Activated naive CD8-positive, alpha-beta T cell treated with anti-CD3 and anti-CD28 coated beads, Interleukin-2, amount 50 U/mL, for 24 hours (primary cell): ENCODE measurements around the gene LGR6.

ENCODE experiments used
- ATAC-seq: fragments of 150-1000 bp; cut with Tn5 transposase; one replicate; pipeline ENCODE4 v1.10.0; 2021
- DNase-seq: peaks from one replicate; pipeline ENCODE4 v3.0.0; 2021
- H3K27ac Mint-ChIP-seq: one replicate; pipeline ENCODE4 v1.8.0; 2021; ENCODE audit warnings: mild to moderate bottlenecking, mixed read lengths
- H3K27me3 Mint-ChIP-seq: one replicate; pipeline ENCODE4 v1.8.0; 2021; ENCODE audit warnings: mixed read lengths
- H3K36me3 Mint-ChIP-seq: one replicate; pipeline ENCODE4 v1.8.0; 2021; ENCODE audit warnings: low read depth, mixed read lengths
- H3K4me1 Mint-ChIP-seq: one replicate; pipeline ENCODE4 v1.8.0; 2021; ENCODE audit warnings: mixed read lengths
- H3K4me3 Mint-ChIP-seq: one replicate; pipeline ENCODE4 v1.8.0; 2021; ENCODE audit warnings: mild to moderate bottlenecking, moderate library complexity, mixed read lengths
- H3K9me3 Mint-ChIP-seq: one replicate; pipeline ENCODE4 v1.8.0; 2021; ENCODE audit warnings: mixed read lengths

The LGR6 gene

DNA sequence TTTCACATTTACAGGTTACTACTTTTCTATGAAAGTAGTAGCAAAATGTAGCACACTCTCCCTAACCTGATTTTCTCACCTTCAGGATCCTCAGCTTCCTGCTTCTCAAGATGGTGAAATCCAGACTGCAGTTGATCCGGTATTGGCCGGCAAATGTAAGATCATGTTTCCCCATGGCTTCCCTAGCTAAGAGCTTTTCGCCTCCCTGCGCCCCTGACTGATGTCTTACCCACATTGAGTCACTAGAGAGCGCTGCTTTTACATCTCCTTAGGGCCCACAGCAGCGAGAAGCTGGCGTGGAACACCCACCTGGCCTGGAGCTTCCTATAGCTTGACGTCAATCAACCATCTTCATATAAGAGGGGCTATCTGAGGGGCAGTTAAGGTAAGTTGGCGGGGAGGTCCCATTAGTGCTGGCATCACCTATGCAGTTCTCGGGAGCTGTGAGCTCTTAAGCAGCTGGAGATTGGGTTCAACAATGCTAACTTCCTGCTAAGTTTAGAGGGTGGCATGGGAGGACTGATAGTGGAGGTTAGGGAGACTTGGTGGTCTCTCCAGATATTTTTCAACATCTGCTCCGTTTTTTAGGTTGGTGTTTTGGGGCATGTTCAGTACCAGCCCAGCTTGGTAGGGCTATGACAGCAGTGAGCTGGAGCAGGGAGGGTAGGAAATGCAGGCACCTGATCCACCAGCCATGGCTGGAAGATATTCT is 38.7 kb upstream of the LGR6 start:
- no peaks in the 10 kb centered on the region for H3K27me3 Mint-ChIP-seq
- peaks cover 86% of the 10 kb centered on the region for H3K36me3 Mint-ChIP-seq
- H3K9me3 Mint-ChIP-seq: no peaks in the 10 kb centered on the region
- H3K4me1 Mint-ChIP-seq: peaks cover 60% of the 10 kb centered on the region
- DNase-seq (peak; percentile 44), ATAC-seq (peak; percentile 42)
- H3K27ac Mint-ChIP-seq: peak overlapping the region; percentile 88
- H3K4me3 Mint-ChIP-seq: peak overlapping the region; percentile 36

- no peak for DNase-seq
- Mint-ChIP-seq H3K4me3 (peak overlapping the region; percentile 69), H3K4me1 (peaks cover 61% of the 10 kb centered on the region), H3K9me3 (no peaks in the 10 kb centered on the region), H3K27ac (peak overlapping the region; percentile 46), H3K36me3 (peaks cover 81% of the 10 kb centered on the region), H3K27me3 (no peaks in the 10 kb centered on the region)
- no peak for ATAC-seq
These were observed 38.0 kb upstream of the LGR6 start for GRCh38 chr1:202155478-202156021.

DNA sequence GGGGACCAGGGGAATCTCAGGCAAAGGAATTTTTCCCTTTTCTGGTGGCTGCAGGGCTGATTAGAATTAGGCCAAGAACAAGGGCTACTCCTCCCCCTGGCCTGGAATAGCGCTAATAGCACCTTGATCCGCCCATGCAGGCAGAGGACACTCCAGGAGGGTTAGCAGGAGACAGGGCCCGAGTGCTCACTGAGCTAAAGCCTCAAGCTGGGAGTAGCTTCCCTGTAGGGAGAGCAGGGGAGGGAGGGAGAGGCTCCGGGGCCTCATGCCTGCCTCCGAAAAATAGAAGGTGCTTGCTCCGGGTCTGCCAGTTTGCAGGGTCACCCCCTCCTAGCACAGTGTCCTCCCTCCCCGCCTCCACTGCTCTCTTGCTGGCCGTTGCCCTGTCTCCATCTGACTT is 37.0 kb upstream of the LGR6 start:
- H3K4me1 Mint-ChIP-seq: peaks cover 66% of the 10 kb centered on the region
- peaks cover 70% of the 10 kb centered on the region for H3K36me3 Mint-ChIP-seq
- H3K4me3 Mint-ChIP-seq: peak overlapping the region; percentile 99
- ATAC-seq (no peak), DNase-seq (no peak)
- peak overlapping the region; percentile 99 for H3K27ac Mint-ChIP-seq
- no peaks in the 10 kb centered on the region for H3K27me3 Mint-ChIP-seq
- H3K9me3 Mint-ChIP-seq: no peaks in the 10 kb centered on the region

DNA sequence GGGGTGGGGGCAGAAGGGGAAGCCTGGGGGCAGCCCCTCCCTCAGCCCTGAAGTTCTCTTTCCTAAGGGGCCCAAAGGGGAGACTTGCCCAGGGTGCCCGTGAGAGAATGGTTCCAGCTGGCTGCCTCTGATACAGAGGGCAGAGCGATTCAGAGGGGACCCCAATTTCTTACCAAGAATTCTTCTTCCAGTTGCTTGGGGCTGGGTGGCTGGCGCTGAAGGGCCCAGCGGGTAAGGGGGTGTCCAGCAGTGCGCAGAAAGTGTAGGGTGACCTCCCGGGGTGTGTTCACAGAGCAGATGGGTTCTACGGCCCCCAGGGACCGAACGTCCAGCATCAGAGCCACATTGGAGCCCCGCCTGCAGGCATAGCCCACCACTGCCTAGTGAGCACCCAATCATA is 35.7 kb upstream of the LGR6 start:
- peak overlapping the region; percentile 99 for H3K27ac Mint-ChIP-seq
- no peaks in the 10 kb centered on the region for H3K27me3 Mint-ChIP-seq
- no peaks in the 10 kb centered on the region for H3K9me3 Mint-ChIP-seq
- ATAC-seq: no peak
- DNase-seq: no peak
- H3K4me3 Mint-ChIP-seq: peak overlapping the region; percentile 99
- H3K36me3 Mint-ChIP-seq: peaks cover 60% of the 10 kb centered on the region
- H3K4me1 Mint-ChIP-seq: peaks cover 79% of the 10 kb centered on the region

GRCh38 chr1:202158810-202159533 is 34.6 kb upstream of the LGR6 start:
- DNase-seq (peak; percentile 75), ATAC-seq (peak; percentile 3)
- H3K9me3 Mint-ChIP-seq: no peaks in the 10 kb centered on the region
- H3K27me3 Mint-ChIP-seq: no peaks in the 10 kb centered on the region
- H3K36me3 Mint-ChIP-seq: peaks cover 52% of the 10 kb centered on the region
- peaks cover 84% of the 10 kb centered on the region for H3K4me1 Mint-ChIP-seq
- peak overlapping the region; percentile 99 for H3K4me3 Mint-ChIP-seq
- H3K27ac Mint-ChIP-seq: peak overlapping the region; percentile 99

DNA sequence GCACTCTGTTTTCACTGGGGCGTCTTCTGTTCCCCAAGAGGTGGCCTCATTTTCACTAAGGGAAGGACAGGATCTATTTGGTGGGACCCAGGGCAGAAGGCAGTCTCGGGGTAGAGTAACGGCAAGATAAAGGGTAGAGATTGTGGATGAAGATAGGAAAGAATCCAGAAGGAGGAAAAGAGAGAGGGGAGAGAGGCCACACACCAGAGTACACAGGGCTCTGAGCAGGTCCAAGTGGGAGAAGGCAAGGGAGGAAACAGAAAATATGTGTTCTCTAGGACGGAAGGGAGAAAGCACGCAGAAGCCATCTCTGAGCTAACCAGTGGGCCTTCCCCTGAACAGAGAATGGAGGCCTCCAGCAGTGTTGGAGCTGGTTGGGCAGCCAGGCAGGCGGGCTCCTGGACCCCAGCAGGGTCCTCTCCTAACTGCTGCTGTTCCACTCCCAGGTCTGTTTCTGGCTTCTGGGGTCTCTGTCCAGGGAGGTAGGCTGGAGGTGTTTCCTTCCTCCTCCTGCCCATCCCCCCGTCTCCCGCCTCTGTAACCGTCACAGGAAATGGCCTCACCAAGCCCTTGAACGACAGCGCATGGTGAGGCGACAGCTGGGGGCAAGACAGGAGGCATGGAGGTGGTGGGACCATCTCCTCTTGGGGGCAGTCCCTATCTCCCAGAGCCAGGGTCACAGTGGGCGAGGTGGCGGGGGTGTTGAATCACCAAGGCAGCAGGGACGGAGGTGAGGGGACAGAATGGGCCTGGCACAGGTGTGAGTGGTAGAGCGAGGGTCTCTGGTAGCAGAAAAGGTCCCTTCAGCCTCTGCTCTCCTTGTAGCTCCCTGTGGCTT is 33.8 kb upstream of the LGR6 start:
- H3K9me3 Mint-ChIP-seq: no peaks in the 10 kb centered on the region
- peak; percentile 59 for ATAC-seq
- peaks cover 44% of the 10 kb centered on the region for H3K36me3 Mint-ChIP-seq
- DNase-seq: peak; percentile 85
- peaks cover 88% of the 10 kb centered on the region for H3K4me1 Mint-ChIP-seq
- H3K27me3 Mint-ChIP-seq: no peaks in the 10 kb centered on the region
- peak overlapping the region; percentile 99 for H3K4me3 Mint-ChIP-seq
- peak overlapping the region; percentile 99 for H3K27ac Mint-ChIP-seq

DNA sequence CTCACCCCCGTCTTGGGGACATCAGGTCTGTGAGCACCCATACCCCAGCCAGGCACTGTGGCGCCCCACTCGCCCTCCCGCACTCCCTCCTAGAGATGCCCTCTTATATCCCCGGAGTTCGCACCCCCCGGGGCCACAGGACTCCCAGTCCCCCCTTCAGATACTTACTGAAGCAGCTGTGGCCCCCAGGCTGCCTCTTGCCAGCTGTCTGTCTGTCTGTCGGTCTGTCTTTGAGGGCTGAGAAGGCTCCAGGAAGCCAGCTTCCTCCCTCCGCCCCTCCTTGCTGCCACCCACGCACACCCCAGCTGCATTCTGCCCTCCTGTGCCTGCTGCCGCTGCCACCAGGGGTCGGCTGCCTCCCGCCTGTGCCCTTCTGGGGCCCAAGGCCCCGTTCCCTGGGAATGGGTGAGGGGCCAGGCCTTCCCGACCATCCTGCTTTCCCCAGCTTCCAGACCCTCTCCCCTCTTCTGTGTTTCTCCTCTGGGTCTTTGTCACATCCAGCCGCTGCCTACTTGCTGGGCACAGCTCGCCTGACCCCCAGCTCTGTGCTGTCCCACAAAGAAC is 33.1 kb upstream of the LGR6 start, which contains the start of gene PTPN7:
TSS of gene PTPN7 (minus strand) at position 226 of the 564 bp plus-strand sequence. CDS start 1,200 bp downstream, outside the sequence.
- no peaks in the 10 kb centered on the region for H3K9me3 Mint-ChIP-seq
- peak; percentile 52 for ATAC-seq
- DNase-seq: peak; percentile 95
- H3K36me3 Mint-ChIP-seq: peaks cover 37% of the 10 kb centered on the region
- H3K27ac Mint-ChIP-seq: peak within 1 kb of the TSS; percentile 99
- H3K27me3 Mint-ChIP-seq: no peaks in the 10 kb centered on the region
- H3K4me1 Mint-ChIP-seq: peaks cover 88% of the 10 kb centered on the region
- H3K4me3 Mint-ChIP-seq: peak within 1 kb of the TSS; percentile 99

DNA sequence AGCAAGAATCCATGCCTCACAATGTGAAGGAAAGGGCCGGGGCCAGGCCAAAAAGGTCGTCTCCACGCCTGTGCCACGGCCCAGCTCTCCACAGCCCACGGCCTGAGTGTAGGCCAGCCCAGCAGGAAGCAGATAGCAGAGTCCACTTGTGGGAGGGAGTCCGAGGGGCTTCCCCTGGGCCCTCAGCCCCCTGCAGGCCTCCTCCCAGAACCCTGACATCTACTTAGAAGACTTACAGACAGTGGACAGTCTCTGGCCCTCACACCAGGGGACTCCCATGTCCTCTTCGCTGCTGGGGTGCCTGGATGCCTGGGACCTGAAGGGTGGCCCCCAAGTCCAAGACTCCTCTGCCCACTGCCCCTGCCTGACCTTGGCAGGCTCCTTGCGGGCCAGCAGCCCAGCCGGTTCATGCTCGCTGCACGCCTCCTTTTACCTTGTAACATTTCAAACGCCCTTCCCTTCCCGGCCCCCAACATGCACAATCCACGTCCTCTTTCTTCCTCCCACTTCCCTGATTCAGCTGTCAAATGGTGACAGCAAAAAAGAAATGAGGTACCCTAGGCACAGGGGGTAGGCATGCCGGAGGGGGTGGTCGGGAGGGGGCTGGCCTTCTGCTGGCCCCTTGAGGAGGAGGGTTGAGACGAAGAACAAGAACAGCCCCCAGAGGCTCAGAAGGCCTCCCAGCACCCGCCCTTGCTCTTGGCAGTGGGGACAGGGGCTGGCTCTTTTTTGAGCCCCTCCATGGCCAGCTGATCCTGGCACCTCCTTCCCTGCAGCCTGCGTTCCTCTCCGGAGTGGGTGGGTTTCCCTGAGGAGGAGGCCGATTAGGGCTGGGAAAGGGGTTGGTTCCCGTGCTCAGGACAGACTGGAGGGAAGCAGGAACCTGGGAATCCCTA is 32.2 kb upstream of the LGR6 start:
- Mint-ChIP-seq H3K4me3 (peak overlapping the region; percentile 99), H3K27ac (peak overlapping the region; percentile 99), H3K27me3 (no peaks in the 10 kb centered on the region), H3K4me1 (peaks cover 89% of the 10 kb centered on the region), H3K9me3 (no peaks in the 10 kb centered on the region), H3K36me3 (peaks cover 30% of the 10 kb centered on the region)
- ATAC-seq (no peak), DNase-seq (peak; percentile 32)

GRCh38 chr1:202162047-202162417 is 31.6 kb upstream of the LGR6 start:
- DNase-seq (peak; percentile 84), ATAC-seq (peak; percentile 30)
- no peaks in the 10 kb centered on the region for H3K9me3 Mint-ChIP-seq
- H3K27me3 Mint-ChIP-seq: no peaks in the 10 kb centered on the region
- H3K4me3 Mint-ChIP-seq: peak overlapping the region; percentile 99
- peak overlapping the region; percentile 99 for H3K27ac Mint-ChIP-seq
- H3K4me1 Mint-ChIP-seq: peaks cover 91% of the 10 kb centered on the region
- H3K36me3 Mint-ChIP-seq: peaks cover 25% of the 10 kb centered on the region

- Mint-ChIP-seq H3K27me3 (no peaks in the 10 kb centered on the region), H3K4me3 (peak overlapping the region; percentile 99), H3K27ac (peak overlapping the region; percentile 99), H3K9me3 (no peaks in the 10 kb centered on the region), H3K4me1 (peaks cover 89% of the 10 kb centered on the region), H3K36me3 (peaks cover 20% of the 10 kb centered on the region)
- DNase-seq: peak; percentile 45
- ATAC-seq: peak; percentile 4
These were observed 30.9 kb upstream of the LGR6 start for GRCh38 chr1:202162418-202163280.

DNA sequence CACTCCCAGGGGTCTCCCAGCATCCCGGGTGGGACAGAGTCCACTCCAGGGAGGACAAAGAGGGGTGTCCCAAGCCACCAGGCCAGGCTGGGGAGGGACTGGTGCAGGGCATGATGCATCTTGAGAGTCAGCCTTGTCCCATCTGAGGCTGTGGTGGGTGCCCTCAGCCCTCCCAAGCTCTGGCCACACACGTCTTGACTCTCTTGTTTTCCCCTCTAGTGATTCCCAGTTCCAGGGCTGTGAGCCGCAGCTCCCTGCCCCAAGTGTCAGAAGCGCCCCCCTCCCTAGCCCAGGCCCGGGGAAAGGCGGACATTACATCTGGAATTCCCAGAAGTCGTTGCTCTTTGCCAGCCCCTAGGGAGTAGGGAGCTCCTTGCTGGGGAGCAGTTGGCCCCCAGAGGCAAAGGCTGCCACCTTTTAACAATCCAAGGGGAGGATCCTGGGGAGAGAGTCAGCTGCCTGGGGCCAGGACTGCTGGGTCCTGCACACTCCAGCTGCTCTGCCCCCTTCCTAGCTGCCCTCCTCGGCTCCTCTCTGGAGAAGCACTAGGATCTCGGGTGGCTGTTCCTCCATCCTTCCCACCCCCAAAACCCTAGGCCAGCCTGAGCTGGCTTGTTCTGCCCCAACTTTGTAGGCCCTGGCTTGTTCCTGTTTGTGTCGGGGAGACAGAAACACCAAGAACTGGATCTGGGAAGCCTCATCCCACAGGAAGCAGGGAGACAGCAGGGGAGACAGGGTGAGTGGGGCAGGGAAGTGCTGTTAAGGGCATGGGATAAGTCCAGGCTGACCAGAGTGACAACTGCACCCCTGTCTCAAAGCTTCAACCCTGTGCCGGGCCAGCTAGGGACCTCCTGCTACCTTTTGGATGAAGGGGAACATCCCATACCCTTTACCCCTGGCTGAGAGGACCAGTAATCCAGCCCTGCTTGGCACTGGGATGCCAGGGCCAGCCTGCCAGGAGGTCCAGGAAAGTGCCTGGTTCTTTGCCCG is 30.0 kb upstream of the LGR6 start:
- Mint-ChIP-seq H3K27ac (peak overlapping the region; percentile 99), H3K4me3 (peak overlapping the region; percentile 99), H3K27me3 (no peaks in the 10 kb centered on the region), H3K9me3 (no peaks in the 10 kb centered on the region), H3K36me3 (peaks cover 12% of the 10 kb centered on the region), H3K4me1 (peaks cover 82% of the 10 kb centered on the region)
- DNase-seq (peak; percentile 30), ATAC-seq (no peak)
